Measurements from ENCODE around the gene CYFIP1.

DNA sequence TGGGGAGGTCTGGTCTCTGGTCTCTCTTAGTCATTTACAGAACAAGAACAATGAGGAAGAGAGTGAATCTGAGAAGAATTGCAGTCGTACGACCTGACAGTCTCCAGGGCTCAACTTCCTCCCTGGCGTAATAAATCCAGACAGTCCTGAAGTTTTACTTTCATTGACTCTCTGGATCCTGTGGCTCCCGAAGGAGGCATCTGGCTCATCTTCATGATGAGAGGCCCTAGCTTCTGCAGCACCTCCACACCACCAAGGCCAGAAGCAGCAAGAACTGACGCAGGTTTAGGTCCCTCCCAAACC is 11.8 kb upstream of the CYFIP1 start:
- TF ChIP-seq CTCF (conservative IDR thresholded peaks at IDR 0.05 in 1 of 2, IDR thresholded peaks at IDR 0.05 in 1 of 2; ENCODE audit: low read depth in 1 of 2, low read length in 2 of 2) (no peak), EZH2 (IDR thresholded peaks at IDR 0.05; ENCODE audit: low read length, missing control alignments) (no peak)
